GM10266 (cell line): ENCODE measurements around the gene BLOC1S3.

Source experiments
- DNase-seq: peaks from one replicate; pipeline ENCODE4 v3.0.0; 2012; ENCODE audit errors: extremely low spot score
- TF ChIP-seq, protein P1 (sequence below): IDR thresholded peaks from 2 replicates; pipeline ENCODE4 v1.5.1; 2012; ENCODE audit warnings: mild to moderate bottlenecking, low read depth; ENCODE audit not compliant: control insufficient read depth, insufficient read depth; ENCODE audit errors: missing control alignments

BLOC1S3 gene

DNA sequence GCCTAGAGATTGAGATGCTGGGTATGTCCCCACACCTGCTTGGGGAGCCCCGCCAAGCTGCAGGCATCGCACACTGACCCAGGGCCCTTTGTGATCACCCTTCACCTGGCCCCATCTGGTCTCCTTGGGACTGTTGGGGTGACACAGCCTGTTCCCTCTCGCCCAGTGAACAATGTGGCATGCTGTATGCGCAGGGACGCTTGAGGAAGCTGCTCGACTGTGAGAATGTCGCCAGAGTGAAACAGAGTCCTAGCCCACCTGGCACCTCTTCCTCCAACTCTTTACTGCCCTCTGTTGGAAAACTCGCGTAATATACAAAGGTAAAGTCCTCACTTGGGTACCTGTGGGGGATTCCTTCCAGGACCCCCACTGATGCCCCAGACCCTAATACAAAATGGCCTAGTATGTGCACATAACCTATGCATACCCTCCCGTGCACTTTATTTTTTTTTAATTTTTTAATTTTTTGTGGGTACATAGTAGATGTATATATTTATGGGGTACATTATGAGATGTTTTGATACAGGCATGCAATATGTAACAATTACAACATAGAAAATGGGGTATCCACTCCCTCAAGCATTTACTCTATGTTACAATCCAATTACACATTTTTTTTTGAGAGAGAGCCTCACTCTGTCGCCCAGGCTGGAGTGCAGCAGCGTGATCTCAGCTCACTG is 9.0 kb downstream of the BLOC1S3 start:
- DNase-seq: peak; percentile 71
- TF ChIP-seq, protein P1, sequence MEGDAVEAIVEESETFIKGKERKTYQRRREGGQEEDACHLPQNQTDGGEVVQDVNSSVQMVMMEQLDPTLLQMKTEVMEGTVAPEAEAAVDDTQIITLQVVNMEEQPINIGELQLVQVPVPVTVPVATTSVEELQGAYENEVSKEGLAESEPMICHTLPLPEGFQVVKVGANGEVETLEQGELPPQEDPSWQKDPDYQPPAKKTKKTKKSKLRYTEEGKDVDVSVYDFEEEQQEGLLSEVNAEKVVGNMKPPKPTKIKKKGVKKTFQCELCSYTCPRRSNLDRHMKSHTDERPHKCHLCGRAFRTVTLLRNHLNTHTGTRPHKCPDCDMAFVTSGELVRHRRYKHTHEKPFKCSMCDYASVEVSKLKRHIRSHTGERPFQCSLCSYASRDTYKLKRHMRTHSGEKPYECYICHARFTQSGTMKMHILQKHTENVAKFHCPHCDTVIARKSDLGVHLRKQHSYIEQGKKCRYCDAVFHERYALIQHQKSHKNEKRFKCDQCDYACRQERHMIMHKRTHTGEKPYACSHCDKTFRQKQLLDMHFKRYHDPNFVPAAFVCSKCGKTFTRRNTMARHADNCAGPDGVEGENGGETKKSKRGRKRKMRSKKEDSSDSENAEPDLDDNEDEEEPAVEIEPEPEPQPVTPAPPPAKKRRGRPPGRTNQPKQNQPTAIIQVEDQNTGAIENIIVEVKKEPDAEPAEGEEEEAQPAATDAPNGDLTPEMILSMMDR: peak; percentile 65

DNA sequence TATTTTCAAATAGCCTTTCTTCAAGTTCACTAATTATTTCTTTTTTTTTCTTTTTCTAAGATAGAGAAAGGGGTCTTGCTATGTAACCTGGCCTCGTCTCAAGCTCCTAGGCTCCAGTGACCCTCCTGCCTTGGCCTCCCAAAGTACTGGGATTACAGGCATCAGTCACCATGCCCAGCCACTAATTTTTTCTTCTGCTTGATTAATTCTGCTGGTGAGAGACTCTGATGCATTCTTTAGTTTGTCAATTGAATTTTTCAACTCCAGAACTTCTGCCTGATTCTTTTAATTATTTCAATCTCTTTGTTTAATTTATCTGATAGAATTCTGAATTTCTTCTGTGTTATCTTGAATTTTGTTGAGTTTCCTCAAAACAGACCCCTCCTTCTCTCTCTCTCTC is 11.4 kb downstream of the BLOC1S3 start:
- no peak for DNase-seq
- TF ChIP-seq, protein P1: no peak

DNA sequence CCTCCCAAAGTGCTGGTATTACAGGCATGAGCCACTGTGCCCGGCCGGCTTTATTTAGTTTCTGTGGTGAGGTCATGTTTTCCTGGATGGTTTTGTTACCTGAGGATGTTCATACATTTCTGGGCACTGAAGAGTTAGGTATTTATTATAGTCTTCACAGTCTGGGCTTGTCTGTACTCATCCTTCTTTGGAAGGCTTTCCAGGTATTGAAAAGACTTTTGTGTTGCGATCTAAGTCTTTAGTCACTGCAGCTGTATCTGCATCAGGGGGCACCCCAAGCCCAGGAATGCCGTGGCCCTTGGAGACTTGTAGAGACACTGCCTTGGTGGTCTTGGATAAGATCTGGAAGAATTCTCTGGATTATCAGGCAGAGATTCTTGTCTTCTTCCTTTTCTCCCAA is 12.8 kb downstream of the BLOC1S3 start:
- no peak for DNase-seq
- TF ChIP-seq, protein P1: no peak

DNA sequence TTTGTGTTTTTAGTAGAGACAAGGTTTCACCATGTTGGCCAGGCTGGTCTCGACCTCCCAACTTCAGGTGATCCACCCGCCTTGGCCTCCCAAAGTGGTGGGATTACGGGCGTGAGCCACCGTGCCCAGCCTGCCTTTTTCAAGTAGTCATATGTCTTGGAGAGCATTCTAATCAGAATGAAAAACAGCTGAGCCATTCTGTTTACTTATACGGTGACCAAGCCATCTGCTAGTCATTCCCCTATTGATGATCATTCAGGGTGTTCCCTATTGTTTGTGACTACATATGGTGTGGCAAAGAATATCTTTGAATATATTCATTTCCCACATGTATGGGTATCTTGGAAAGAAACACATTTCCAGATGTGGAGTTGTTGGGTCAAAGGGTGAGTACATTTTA is 17.2 kb downstream of the BLOC1S3 start:
- no peak for DNase-seq
- TF ChIP-seq, protein P1: no peak

DNA sequence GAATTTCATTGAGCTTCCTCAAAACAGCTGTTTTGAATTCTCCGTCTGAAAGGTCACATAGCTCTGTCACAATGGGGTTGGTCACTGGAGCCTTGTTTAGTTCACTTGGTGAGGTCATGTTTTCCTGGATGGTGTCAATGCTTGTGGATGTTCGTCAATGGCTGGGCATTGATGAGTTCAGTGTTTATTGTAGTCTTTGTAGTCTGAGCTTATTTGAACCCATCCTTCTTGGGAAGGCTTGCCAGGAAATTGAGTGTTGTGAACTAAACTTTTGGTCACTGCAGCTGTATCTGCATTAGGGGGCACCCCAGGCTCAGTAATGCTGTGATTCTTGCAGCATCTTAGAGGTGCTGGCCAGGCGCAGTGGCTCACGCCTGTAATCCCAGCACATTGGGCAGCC is 22.0 kb downstream of the BLOC1S3 start:
- DNase-seq: no peak
- TF ChIP-seq, protein P1: no peak

DNA sequence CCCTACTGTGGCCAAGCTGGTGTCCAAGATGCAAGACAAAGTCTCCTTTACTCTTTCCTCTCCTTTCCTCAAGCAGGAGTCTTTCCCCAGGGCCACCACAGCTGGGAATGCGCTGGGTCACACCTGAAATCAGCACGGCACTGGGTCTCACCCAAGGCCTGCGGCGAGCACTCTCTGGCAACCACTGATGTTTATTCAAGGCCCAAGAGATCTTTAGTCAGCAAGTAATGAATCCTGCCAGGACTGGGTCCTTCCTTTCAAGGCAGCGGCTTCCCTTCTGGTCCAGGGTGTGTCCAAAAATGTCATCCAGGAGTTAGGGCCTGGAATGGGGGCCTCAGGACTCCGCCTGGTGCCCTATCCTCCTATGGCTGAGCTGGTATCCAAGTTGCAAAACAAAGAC is 24.1 kb downstream of the BLOC1S3 start:
- TF ChIP-seq, protein P1: no peak
- no peak for DNase-seq

DNA sequence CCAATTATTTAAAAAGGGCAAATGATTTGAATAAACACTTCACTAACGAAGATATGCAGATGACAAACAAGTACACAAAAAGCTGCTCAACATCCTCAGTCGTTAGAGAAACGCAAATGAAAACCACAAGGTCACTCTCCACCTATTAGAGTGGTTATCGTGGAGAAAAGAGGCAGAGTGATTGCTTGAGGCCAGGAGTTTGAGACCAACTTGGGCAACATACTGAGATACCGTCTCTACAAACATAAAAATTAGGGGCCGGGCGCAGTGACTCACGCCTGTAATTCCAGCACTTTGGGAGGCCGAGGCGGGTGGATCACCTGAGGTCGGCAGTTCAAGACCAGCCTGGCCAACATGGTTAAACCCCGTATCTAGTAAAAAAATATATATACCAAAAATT is 27.2 kb downstream of the BLOC1S3 start:
- DNase-seq: no peak
- TF ChIP-seq, protein P1: no peak
